ENCODE results near the gene NUP62CL. TPM values are rescaled to one million over a fixed set of nuclear protein-coding genes. Genes with fewer than 3 reads are reported as not detected.
"Not testable (repeated sequence)": the region's sequence is repeated elsewhere in the genome, so short reads cannot be mapped to it uniquely, and the experiment has no call there.

The NUP62CL gene
- polyA plus RNA-seq, 2 of the 4 experiments (the other 2 are of a cell fraction), result 15.8 to 37.6 TPM

- no peaks in the 10 kb centered on the region for H3K9me3 ChIP-seq
- CTCF ChIA-PET, result no interaction called here
- no peak overlapping the region for H3K4me2 ChIP-seq
- peak; percentile 97 for FAIRE-seq
- H3K4me1 ChIP-seq, result no peaks in the 10 kb centered on the region
- H3K27ac ChIP-seq, result no peak overlapping the region
- POLR2A ChIA-PET, result no interaction called here
- ATAC-seq, result no peak
- no peak for DNase-seq (ENCODE audit: low read depth in 1 of 2, low spot score in 1 of 2)
- TF ChIP-seq FOSB (CRISPR knock-in tag; IDR thresholded peaks at IDR 0.05) (no peak), CHD2 (IDR thresholded peaks at IDR 0.05; ENCODE audit: low read length, partially characterized antibody) (no peak), HOXB13 (CRISPR knock-in tag; IDR thresholded peaks at IDR 0.05; ENCODE audit: low read depth) (no peak), PHF8 (IDR thresholded peaks at IDR 0.05; ENCODE audit: borderline replicate concordance, low read depth) (no peak), EHF (CRISPR knock-in tag; IDR thresholded peaks at IDR 0.05) (no peak), CEBPB (IDR thresholded peaks at IDR 0.05) (no peak), EP300 (IDR thresholded peaks at IDR 0.05) (no peak), MAZ (IDR thresholded peaks at IDR 0.05; ENCODE audit: borderline replicate concordance, low read depth, low read length) (no peak)
- H3K4me3 ChIP-seq, result no peak overlapping the region
- 99% methylated on average over 3 of the region's 3 CpGs for WGBS (ENCODE audit: missing lambda C conversion rate)
These were observed 38.9 kb downstream of the NUP62CL start for GRCh38 chrX:107167163-107167921.

- WGBS (ENCODE audit: missing lambda C conversion rate), result 58% methylated on average over 2 of the region's 4 CpGs
- DNase-seq (ENCODE audit: low read depth in 1 of 2, low spot score in 1 of 2); H3K4me3 ChIP-seq; H3K27ac ChIP-seq; ATAC-seq; H3K4me1 ChIP-seq; POLR2A ChIA-PET; H3K9me3 ChIP-seq; FAIRE-seq; H3K4me2 ChIP-seq; CTCF ChIA-PET: not testable (repeated sequence)
These were observed 48.6 kb downstream of the NUP62CL start for GRCh38 chrX:107157618-107158017.

DNA sequence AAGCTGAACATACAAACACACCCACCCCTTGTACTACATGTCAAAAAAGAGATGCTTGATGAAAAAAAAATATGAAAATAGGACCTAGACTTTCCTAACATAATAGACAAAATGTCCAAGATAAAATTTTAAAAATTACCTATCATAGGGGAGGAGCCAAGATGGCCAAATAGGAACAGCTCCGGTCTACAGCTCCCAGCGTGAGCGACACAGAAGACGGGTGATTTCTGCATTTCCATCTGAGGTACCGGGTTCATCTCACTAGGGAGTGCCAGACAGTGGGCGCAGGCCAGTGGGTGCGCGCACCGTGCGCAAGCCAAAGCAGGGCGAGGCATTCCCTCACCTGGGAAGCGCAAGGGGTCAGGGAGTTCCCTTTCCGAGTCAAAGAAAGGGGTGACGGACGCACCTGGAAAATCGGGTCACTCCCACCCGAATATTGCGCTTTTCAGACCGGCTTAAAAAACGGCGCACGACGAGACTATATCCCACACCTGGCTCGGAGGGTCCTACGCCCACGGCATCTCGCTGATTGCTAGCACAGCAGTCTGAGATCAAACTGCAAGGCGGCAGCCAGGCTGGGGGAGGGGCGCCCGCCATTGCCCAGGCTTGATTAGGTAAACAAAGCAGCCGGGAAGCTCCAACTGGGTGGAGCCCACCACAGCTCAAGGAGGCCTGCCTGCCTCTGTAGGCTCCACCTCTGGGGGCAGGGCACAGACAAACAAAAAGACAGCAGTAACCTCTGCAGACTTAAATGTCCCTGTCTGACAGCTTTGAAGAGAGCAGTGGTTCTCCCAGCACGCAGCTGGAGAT is 50.4 kb downstream of the NUP62CL start:
- CTCF ChIA-PET, result interaction anchor here (1.4 to 1.8 kb wide), 2 partner anchors 13 to 117 kb away, joined by 4 to 5 read pairs; no protein-coding TSS in a partner anchor
- ATAC-seq, result peak in 1 of 2 experiments; percentile 59; a peak in 3 of 6 replicates
- H3K4me1 ChIP-seq; DNase-seq (ENCODE audit: low read depth in 1 of 2, low spot score in 1 of 2); POLR2A ChIA-PET; FAIRE-seq; H3K9me3 ChIP-seq: not testable (repeated sequence)
- Histone ChIP-seq H3K4me2 (peak overlapping the region; percentile 62), H3K4me3 (peak overlapping the region; percentile 46), H3K27ac (peak overlapping the region; percentile 28 to 77; a peak in 5 of 6 replicates)
- 17% methylated on average over 18 of the region's 32 CpGs for WGBS (ENCODE audit: missing lambda C conversion rate)

DNA sequence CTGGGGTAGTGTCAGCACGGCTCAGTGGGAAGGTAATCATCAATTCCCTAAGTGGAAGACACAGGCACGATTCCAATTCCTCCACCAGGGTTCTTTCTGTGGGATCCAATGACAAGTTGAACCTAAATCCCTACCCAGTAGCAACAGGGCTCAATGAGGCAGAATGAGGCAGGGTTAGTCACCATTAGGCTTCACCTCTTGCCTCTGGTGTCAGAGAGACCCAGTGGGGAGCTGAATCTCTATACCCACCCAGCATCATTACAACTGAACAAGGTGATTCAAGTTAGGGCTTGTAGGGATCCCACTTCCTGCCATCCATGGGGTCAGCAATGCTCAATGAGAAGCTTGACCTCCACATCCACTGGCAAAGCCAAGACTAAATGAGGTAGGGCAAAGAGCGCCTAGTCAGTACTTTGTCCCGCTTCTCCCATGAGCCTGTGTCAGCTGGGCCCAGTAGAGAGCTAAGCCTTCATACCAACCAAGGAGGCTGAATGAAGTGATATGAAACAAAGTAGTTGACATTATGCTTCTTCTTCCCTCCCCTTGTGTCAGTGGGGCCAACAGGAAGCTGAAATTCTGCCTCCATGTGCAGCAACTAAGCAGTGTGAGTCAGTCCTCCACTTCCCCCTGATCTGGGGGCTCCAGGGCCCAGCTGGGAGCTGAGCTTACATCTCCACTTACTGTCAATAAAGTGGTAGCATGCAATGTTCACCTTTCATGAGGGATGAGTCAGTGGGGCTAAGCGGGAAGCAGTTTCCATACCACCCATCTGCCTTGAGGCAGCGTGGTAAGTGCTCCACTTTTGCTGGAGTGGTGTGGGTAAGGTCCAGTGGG is 51.2 kb downstream of the NUP62CL start:
- CTCF ChIA-PET, result interaction anchor here (1.4 to 1.8 kb wide), 2 partner anchors 14 to 118 kb away, joined by 4 to 5 read pairs; no protein-coding TSS in a partner anchor
- no peaks in the 10 kb centered on the region for H3K9me3 ChIP-seq
- peak overlapping the region; percentile 62 for H3K4me2 ChIP-seq
- WGBS (ENCODE audit: missing lambda C conversion rate), result 74% methylated on average over 6 of the region's 6 CpGs
- DNase-seq (ENCODE audit: low read depth in 1 of 2, low spot score in 1 of 2), result peak; percentile 21 to 30
- peak; percentile 86 for FAIRE-seq
- TF ChIP-seq, protein P1, sequence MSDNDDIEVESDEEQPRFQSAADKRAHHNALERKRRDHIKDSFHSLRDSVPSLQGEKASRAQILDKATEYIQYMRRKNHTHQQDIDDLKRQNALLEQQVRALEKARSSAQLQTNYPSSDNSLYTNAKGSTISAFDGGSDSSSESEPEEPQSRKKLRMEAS (IDR thresholded peaks at IDR 0.05), result no peak
- TF ChIP-seq, protein P2, sequence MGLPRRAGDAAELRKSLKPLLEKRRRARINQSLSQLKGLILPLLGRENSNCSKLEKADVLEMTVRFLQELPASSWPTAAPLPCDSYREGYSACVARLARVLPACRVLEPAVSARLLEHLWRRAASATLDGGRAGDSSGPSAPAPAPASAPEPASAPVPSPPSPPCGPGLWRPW (IDR thresholded peaks at IDR 0.05), result no peak
- no peak for TF ChIP-seq BHLHE40 (IDR thresholded peaks at IDR 0.05; ENCODE audit: low read depth, low read length)
- TF ChIP-seq CEBPB (IDR thresholded peaks at IDR 0.05), result no peak
- no peak for TF ChIP-seq BCL3 (IDR thresholded peaks at IDR 0.05)
- no peak for TF ChIP-seq GATA3 (IDR thresholded peaks at IDR 0.05; ENCODE audit: borderline replicate concordance)
- no peak for TF ChIP-seq FOSL2 (IDR thresholded peaks at IDR 0.05)
- no peak for TF ChIP-seq FOSL2 (CRISPR knock-in tag; IDR thresholded peaks at IDR 0.05)
- peaks cover 8% of the 10 kb centered on the region; the same call in 1 of the 3 replicates for H3K4me1 ChIP-seq
- peak overlapping the region; percentile 46 for H3K4me3 ChIP-seq
- POLR2A ChIA-PET, result no interaction called here
- H3K27ac ChIP-seq, result peak overlapping the region; percentile 28 to 77; a peak in 5 of 6 replicates
- ATAC-seq, result peak; percentile 85 to 88
